H9 (cell line): ENCODE data around the gene CALCA. TPM values are rescaled to one million over a fixed set of nuclear protein-coding genes. Genes with fewer than 3 reads are reported as not detected.
A peak's percentile ranks its signal among the peaks of the same experiment; 100 is the strongest.

Experiments
- DNase-seq: peaks from one replicate; pipeline ENCODE4 v3.0.0-alpha.2; 2017
- H2AFZ ChIP-seq: one replicate; pipeline ENCODE4 v1.6.1; 2013; ENCODE audit warnings: mild to moderate bottlenecking, low read length, control low read depth, moderate library complexity
- H2AK5ac ChIP-seq: 2 replicates; pipeline ENCODE4 v1.6.1; 2013; ENCODE audit warnings: low read length, control low read depth, mixed read lengths; ENCODE audit not compliant: insufficient read length
- H2BK120ac ChIP-seq: one replicate; pipeline ENCODE4 v1.6.1; 2013; ENCODE audit warnings: low read depth, mild to moderate bottlenecking, low read length, control low read depth, inconsistent platforms; ENCODE audit not compliant: poor library complexity, severe bottlenecking
- H2BK12ac ChIP-seq: 2 replicates; pipeline ENCODE4 v1.6.1; 2013; ENCODE audit warnings: low read length, control low read depth, mixed read lengths, low read depth; ENCODE audit not compliant: insufficient read length
- H2BK15ac ChIP-seq: 2 replicates; pipeline ENCODE4 v1.6.1; 2013; ENCODE audit warnings: low read depth, low read length, control low read depth
- H2BK20ac ChIP-seq: one replicate; pipeline ENCODE4 v1.6.1; 2013; ENCODE audit warnings: low read depth, mild to moderate bottlenecking, low read length, control low read depth, inconsistent platforms; ENCODE audit not compliant: poor library complexity, severe bottlenecking
- H2BK5ac ChIP-seq: 2 replicates; pipeline ENCODE4 v1.6.1; 2013; ENCODE audit warnings: low read length, control low read depth, mixed read lengths; ENCODE audit not compliant: insufficient read length
- H3K14ac ChIP-seq: 2 replicates; pipeline ENCODE4 v1.6.1; 2013; ENCODE audit warnings: low read length, control low read depth; ENCODE audit not compliant: insufficient read depth
- H3K18ac ChIP-seq: 2 replicates; pipeline ENCODE4 v1.6.1; 2013; ENCODE audit warnings: low read depth, mild to moderate bottlenecking, mixed read lengths, low read length, control low read depth; ENCODE audit not compliant: insufficient read length
- H3K23ac ChIP-seq: 2 replicates; pipeline ENCODE4 v1.6.1; 2013; ENCODE audit warnings: low read length, control low read depth, mixed read lengths, low read depth; ENCODE audit not compliant: insufficient read length
- H3K23me2 ChIP-seq: 2 replicates; pipeline ENCODE4 v1.6.1; 2013; ENCODE audit warnings: low read depth, mild to moderate bottlenecking, mixed read lengths, low read length, control low read depth; ENCODE audit not compliant: insufficient read length, poor library complexity, severe bottlenecking
- H3K27ac ChIP-seq: 2 replicates; pipeline ENCODE4 v1.5.1; 2013; ENCODE audit warnings: low read length, control low read depth, mixed read lengths, low read depth; ENCODE audit not compliant: insufficient read length
- H3K27me3 ChIP-seq: 2 replicates; pipeline ENCODE4 v1.6.1; 2013; ENCODE audit warnings: low read length, control low read depth, inconsistent platforms; ENCODE audit not compliant: insufficient read depth
- H3K4ac ChIP-seq: 2 replicates; pipeline ENCODE4 v1.6.1; 2013; ENCODE audit warnings: low read depth, mild to moderate bottlenecking, control low read depth, inconsistent platforms, low read length, moderate library complexity
- H3K4me1 ChIP-seq: 2 replicates; pipeline ENCODE4 v1.6.1; 2013; ENCODE audit warnings: low read length, control low read depth, inconsistent platforms; ENCODE audit not compliant: insufficient read depth
- H3K4me2 ChIP-seq: 2 replicates; pipeline ENCODE4 v1.6.1; 2013; ENCODE audit warnings: low read length, control low read depth, mixed read lengths; ENCODE audit not compliant: insufficient read length, insufficient read depth
- H3K56ac ChIP-seq: 2 replicates; pipeline ENCODE4 v1.6.1; 2013; ENCODE audit warnings: low read depth, mild to moderate bottlenecking, mixed read lengths, low read length, control low read depth; ENCODE audit not compliant: insufficient read length
- H3K79me1 ChIP-seq: 2 replicates; pipeline ENCODE4 v1.6.1; 2013; ENCODE audit warnings: low read depth, mild to moderate bottlenecking, moderate library complexity, low read length, control low read depth, inconsistent platforms; ENCODE audit not compliant: insufficient read depth, poor library complexity, severe bottlenecking
- H3K79me2 ChIP-seq: 2 replicates; pipeline ENCODE4 v1.6.1; 2013; ENCODE audit warnings: low read length, control low read depth, inconsistent platforms; ENCODE audit not compliant: insufficient read depth
- H3K9ac ChIP-seq: 2 replicates; pipeline ENCODE4 v1.6.1; 2013; ENCODE audit warnings: low read length, control low read depth, mixed read lengths; ENCODE audit not compliant: insufficient read length; ENCODE audit errors: extremely low read depth
- H3K9me3 ChIP-seq: one replicate; pipeline ENCODE4 v1.6.1; 2013; ENCODE audit warnings: low read depth, low read length, inconsistent platforms; ENCODE audit not compliant: control insufficient read depth
- H3T11ph ChIP-seq: one replicate; pipeline ENCODE4 v1.6.1; 2013; ENCODE audit warnings: mild to moderate bottlenecking, low read length, control low read depth, inconsistent platforms
- H4K20me1 ChIP-seq: one replicate; pipeline ENCODE4 v1.6.1; 2013; ENCODE audit not compliant: control insufficient read depth, insufficient read length, insufficient read depth
- H4K5ac ChIP-seq: 2 replicates; pipeline ENCODE4 v1.6.1; 2013; ENCODE audit warnings: low read depth, mild to moderate bottlenecking, mixed read lengths, low read length, control low read depth; ENCODE audit not compliant: insufficient read length
- H4K8ac ChIP-seq: replicated peaks from 2 replicates; pipeline ENCODE4 v1.6.1; 2013; ENCODE audit warnings: low read length, control low read depth, mixed read lengths, low read depth; ENCODE audit not compliant: insufficient read length
- H4K91ac ChIP-seq: 2 replicates; pipeline ENCODE4 v1.6.1; 2013; ENCODE audit warnings: low read depth, mild to moderate bottlenecking, moderate library complexity, mixed read lengths, low read length, control low read depth; ENCODE audit not compliant: insufficient read length
- H3K27ac Mint-ChIP-seq, 3 experiments: 2 replicates in 2 of 3; 3 replicates in 1 of 3; pipeline ENCODE4 v1.8.0; 2020 to 2021; ENCODE audit warnings: mixed read lengths in 3 of 3, mild to moderate bottlenecking in 1 of 3, moderate library complexity in 1 of 3
- H3K27me3 Mint-ChIP-seq: 2 replicates; pipeline ENCODE4 v1.8.0; 2021; ENCODE audit warnings: low read depth, mild to moderate bottlenecking, moderate library complexity, mixed read lengths
- H3K36me3 Mint-ChIP-seq, 3 experiments: 2 replicates in 2 of 3; 3 replicates in 1 of 3; pipeline ENCODE4 v1.8.0; 2020 to 2021; ENCODE audit warnings: low read depth in 3 of 3, mixed read lengths in 3 of 3; ENCODE audit not compliant: insufficient read depth in 1 of 3
- H3K4me1 Mint-ChIP-seq, 2 experiments: 2 replicates each; pipeline ENCODE4 v1.8.0; 2020; ENCODE audit warnings: mixed read lengths in 2 of 2
- H3K4me3 Mint-ChIP-seq, 2 experiments: 2 replicates in 1 of 2; 3 replicates in 1 of 2; pipeline ENCODE4 v1.8.0; 2020 to 2021; ENCODE audit warnings: mild to moderate bottlenecking in 2 of 2, mixed read lengths in 2 of 2, moderate library complexity in 1 of 2
- H3K9me3 Mint-ChIP-seq, 2 experiments: 2 replicates in 1 of 2; 3 replicates in 1 of 2; pipeline ENCODE4 v1.8.0; 2020; ENCODE audit warnings: mild to moderate bottlenecking in 2 of 2, mixed read lengths in 2 of 2, moderate library complexity in 1 of 2
- CTCF ChIP-seq: fragments of 200-600 bp; sonication (generic); conservative IDR thresholded peaks from 3 replicates; pipeline ENCODE4 v1.8.0; 2021; ENCODE audit warnings: antibody characterized with exemption, mild to moderate bottlenecking
- WGBS: extraction: QIAGEN DNeasy Blood & Tissue Kit; methylation state at CpG from one replicate; pipeline ENCODE4 v1.1.7; 2013; ENCODE audit warnings: missing lambda C conversion rate, low lambda C conversion rate, mixed read lengths; ENCODE audit not compliant: insufficient read length; ENCODE audit errors: extremely low coverage; 5-methylcytosine and 5-hydroxymethylcytosine counted together
- total RNA-seq: library from RNA; stranded (reverse); gene quantifications from 2 replicates; pipeline ENCODE4 v1.2.1, GENCODE V29; 2021

Gene CALCA
- total RNA-seq, 1 experiment from 2014 or later = not detected

GRCh38 chr11:14974515-14975251 lies 2.5 kb upstream of the CALCA start:
- Histone ChIP-seq H3K9ac (no peak overlapping the region), H3K9me3 (no peaks in the 10 kb centered on the region), H3K23ac (no peak overlapping the region), H4K91ac (no peak overlapping the region), H2AFZ (no peak overlapping the region), H2BK120ac (no peak overlapping the region), H3T11ph (no peak overlapping the region), H4K20me1 (no peaks in the 10 kb centered on the region), H2BK15ac (no peak overlapping the region), H3K27me3 (peaks cover 57% of the 10 kb centered on the region), H3K4me2 (peak overlapping the region; percentile 77), H3K18ac (no peak overlapping the region), H3K79me2 (no peaks in the 10 kb centered on the region), H4K8ac (no peak overlapping the region), H2AK5ac (no peak overlapping the region), H3K4me1 (peaks cover 5% of the 10 kb centered on the region; the same call in 1 of the 2 replicates), H3K56ac (no peak overlapping the region), H2BK12ac (no peak overlapping the region), H2BK20ac (no peak overlapping the region), H4K5ac (no peak overlapping the region), H3K14ac (no peak overlapping the region), H3K27ac (no peak overlapping the region), H3K4ac (no peak overlapping the region), H3K79me1 (no peaks in the 10 kb centered on the region), H2BK5ac (no peak overlapping the region), H3K23me2 (peaks cover 24% of the 10 kb centered on the region)
- Mint-ChIP-seq H3K36me3 (peaks cover 0 to 2% (median 0%) of the 10 kb centered on the region in 3 experiments; a peak in 1 of 7 replicates), H3K27ac (no peak overlapping the region), H3K27me3 (peaks cover 94% of the 10 kb centered on the region), H3K4me1 (peaks cover 37 to 38% of the 10 kb centered on the region in 2 experiments), H3K4me3 (peak overlapping the region; percentile 41 to 82), H3K9me3 (no peaks in the 10 kb centered on the region; a peak in 2 of 5 replicates)
- peak; percentile 84 for DNase-seq
- WGBS = no CpG with 5 or more reads among the region's 27 CpGs
- TF ChIP-seq CTCF = peak; percentile 85
